Thyroid gland (tissue), 4 donors: ENCODE results near the gene RPL28. TPM values are rescaled to one million over a fixed set of nuclear protein-coding genes. Genes with fewer than 3 reads are reported as not detected.

Source experiments
- DNase-seq, 2 donors: peaks; one replicate each; pipeline ENCODE4 v3.0.0-alpha.2; 2019
- H3K27ac ChIP-seq, 3 donors: fragments of 200-600 bp; sonication (generic); 1 replicate in 2 of 3; 2 replicates in 1 of 3; pipeline ENCODE4 v1.5.1; 2016 to 2019; ENCODE audit warnings: mild to moderate bottlenecking in 1 of 3, moderate library complexity in 1 of 3
- H3K27me3 ChIP-seq: fragments of 200-600 bp; sonication (generic); one replicate; pipeline ENCODE4 v1.5.1; 2019
- H3K36me3 ChIP-seq, 2 donors: fragments of 200-600 bp; sonication (generic); one replicate each; pipeline ENCODE4 v1.5.1; 2016 to 2019
- H3K4me1 ChIP-seq, 2 donors: fragments of 200-600 bp; sonication (generic); one replicate each; pipeline ENCODE4 v1.5.1; 2017 to 2019
- H3K4me3 ChIP-seq, 3 donors: fragments of 200-600 bp; sonication (generic); replicated peaks in 1 of 3; 1 replicate in 2 of 3; 2 replicates in 1 of 3; pipeline ENCODE4 v1.5.1; 2016; ENCODE audit warnings: mild to moderate bottlenecking in 1 of 3
- H3K9me3 ChIP-seq: fragments of 200-600 bp; sonication (generic); one replicate; pipeline ENCODE4 v1.5.1; 2017
- CTCF ChIP-seq, 6 experiments: fragments of 200-600 bp in 3 of 6; fragments of 450-650 bp in 3 of 6; sonication (generic) in 3 of 6; IDR thresholded peaks; one replicate each; pipeline ENCODE4 v1.5.1; 2016 to 2019; ENCODE audit warnings: antibody characterized with exemption in 6 of 6, mild to moderate bottlenecking in 2 of 6, inconsistent platforms in 1 of 6, moderate library complexity in 1 of 6
- POLR2A ChIP-seq, 2 donors: fragments of 450-650 bp; IDR thresholded peaks; one replicate each; pipeline ENCODE4 v1.6.1; 2017; ENCODE audit warnings: antibody characterized with exemption in 2 of 2, mild to moderate bottlenecking in 2 of 2, moderate library complexity in 1 of 2
- WGBS, 2 donors: methylation state at CpG; one replicate each; pipeline ENCODE4 v1.1.5; 2017; 5-methylcytosine and 5-hydroxymethylcytosine counted together
- intact Hi-C: fragments of 100-400 bp; cut with DNase I; formaldehyde crosslinking; loops from one replicate; pipeline ENCODE4 v1.15.1; 2023
- total RNA-seq, 4 donors: library from RNA; depleted of rRNA; stranded (reverse); fragments of >200 nt; gene quantifications; one replicate each; pipeline ENCODE4 v1.2.3, GENCODE V29; 2016

RPL28 gene
- total RNA-seq, 4 donors from 2014 or later = 156 to 404 (median 205) TPM

DNA sequence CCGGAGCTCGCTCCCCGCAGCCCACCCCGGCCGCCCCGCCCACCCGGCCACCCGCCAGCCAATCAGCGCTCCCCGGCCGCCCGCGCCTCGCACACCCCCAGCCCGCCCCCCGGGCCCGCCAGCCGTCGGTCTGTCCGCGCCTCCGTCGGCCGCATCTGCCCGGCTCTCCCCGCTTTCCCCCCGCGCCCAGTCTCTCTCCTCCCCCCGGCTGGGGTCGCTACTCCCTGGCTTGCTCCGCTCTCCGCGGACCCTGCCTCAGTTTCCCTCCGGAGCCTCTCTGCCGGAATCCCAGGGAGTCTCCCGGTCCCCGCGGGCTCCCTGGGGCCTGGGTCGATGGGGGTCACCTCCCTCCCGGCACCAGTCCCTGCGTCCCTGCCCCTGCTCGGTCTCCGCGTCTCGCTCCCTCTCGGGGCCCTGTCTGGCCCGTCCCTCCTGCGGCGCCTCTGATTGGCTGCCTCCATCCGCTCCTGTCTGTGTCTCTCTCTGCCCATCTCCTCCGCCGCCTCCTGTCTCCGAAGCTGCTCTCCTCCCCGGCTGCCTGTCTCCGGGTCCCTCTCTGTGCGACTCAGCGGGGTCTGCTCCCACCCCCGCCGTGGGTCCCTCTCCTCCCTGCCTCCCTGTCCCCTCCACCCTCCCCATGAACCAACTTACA is 16.0 kb upstream of the RPL28 start:
- WGBS, 2 donors = 1 to 2% methylated on average over 13 to 29 of the region's 59 CpGs
- intact Hi-C loops = no loop called here
- peaks cover 41% of the 10 kb centered on the region for H3K27me3 ChIP-seq
- no peak for DNase-seq
- no peak overlapping the region for H3K27ac ChIP-seq
- no peaks in the 10 kb centered on the region for H3K36me3 ChIP-seq
- no peak overlapping the region for H3K4me3 ChIP-seq
- H3K4me1 ChIP-seq = peaks cover 0 to 20% of the 10 kb centered on the region in 2 donors
- no peak for TF ChIP-seq CTCF (IDR thresholded peaks at IDR 0.05)
- TF ChIP-seq POLR2A (IDR thresholded peaks at IDR 0.05) = no peak
- H3K9me3 ChIP-seq = no peaks in the 10 kb centered on the region

- Histone ChIP-seq H3K4me3 (peak within 1 kb of the TSS in 1 of 3 donors; percentile 9), H3K9me3 (no peaks in the 10 kb centered on the region), H3K4me1 (peaks cover 0 to 20% of the 10 kb centered on the region in 2 donors), H3K27ac (no peak within 1 kb of the TSS), H3K36me3 (no peaks in the 10 kb centered on the region), H3K27me3 (peaks cover 41% of the 10 kb centered on the region)
- TF ChIP-seq CTCF (IDR thresholded peaks at IDR 0.05) (no peak), POLR2A (IDR thresholded peaks at IDR 0.05) (no peak)
- 6 to 7% methylated on average over 18 to 22 of the region's 32 CpGs for WGBS, 2 donors
- no peak for DNase-seq
- intact Hi-C loops = no loop called here
Measured at GRCh38 chr19:55370305-55370988, 15.3 kb upstream of the RPL28 start, which contains the start of gene IL11. TSS of gene IL11 (minus strand) at chr19:55370463. CDS start at chr19:55370310, 153 bp downstream.

DNA sequence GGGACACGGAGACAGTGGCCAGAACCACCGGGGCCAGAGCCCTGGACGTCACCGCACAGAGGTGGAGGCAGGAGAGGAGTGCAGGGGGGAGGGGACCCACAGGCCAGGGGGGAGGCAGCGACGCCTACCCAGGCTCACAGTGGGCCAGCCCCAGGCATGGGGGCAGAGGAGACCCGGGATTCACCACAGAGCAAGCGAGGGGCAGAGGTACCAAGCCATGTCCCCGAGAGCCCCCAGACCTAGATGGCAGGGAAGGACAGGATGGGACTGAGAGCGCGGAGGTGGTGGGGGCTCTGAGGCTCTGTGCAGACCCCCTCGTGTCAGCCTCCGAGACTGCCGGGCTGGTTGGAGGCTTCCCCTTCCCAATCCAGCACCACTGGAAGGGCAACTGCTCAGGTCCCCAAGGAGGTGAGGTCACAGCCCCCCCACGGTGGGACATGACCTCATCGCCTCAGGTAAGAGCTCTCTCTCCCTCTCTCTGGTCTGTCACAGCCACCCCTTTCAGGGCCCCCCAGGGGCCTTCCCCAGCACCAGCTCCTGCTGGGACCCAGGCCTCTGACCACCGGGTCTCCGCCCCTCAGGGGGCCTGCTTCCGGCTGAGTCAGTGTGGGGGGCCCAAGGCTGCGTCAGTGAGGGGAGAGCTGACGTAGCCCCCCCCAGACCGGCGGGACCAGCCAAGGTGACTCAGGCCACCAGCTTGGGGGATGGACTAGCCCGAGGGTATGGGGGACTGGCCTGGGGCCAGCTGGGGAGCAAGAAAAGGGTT is 13.2 kb upstream of the RPL28 start:
- peaks cover 0 to 20% of the 10 kb centered on the region in 2 donors for H3K4me1 ChIP-seq
- TF ChIP-seq POLR2A (IDR thresholded peaks at IDR 0.05) = no peak
- no peak for TF ChIP-seq CTCF (IDR thresholded peaks at IDR 0.05)
- DNase-seq = no peak
- no peak overlapping the region for H3K4me3 ChIP-seq
- H3K27me3 ChIP-seq = peaks cover 42% of the 10 kb centered on the region
- no peaks in the 10 kb centered on the region for H3K36me3 ChIP-seq
- intact Hi-C loops = no loop called here
- H3K9me3 ChIP-seq = no peaks in the 10 kb centered on the region
- no peak overlapping the region for H3K27ac ChIP-seq
- WGBS, 2 donors = 29 to 39% methylated on average over 12 to 19 of the region's 24 CpGs

- peaks cover 0 to 20% of the 10 kb centered on the region in 2 donors for H3K4me1 ChIP-seq
- no peak overlapping the region for H3K27ac ChIP-seq
- no peak overlapping the region for H3K4me3 ChIP-seq
- TF ChIP-seq POLR2A (IDR thresholded peaks at IDR 0.05) = no peak
- no peak for TF ChIP-seq CTCF (IDR thresholded peaks at IDR 0.05)
- H3K9me3 ChIP-seq = no peaks in the 10 kb centered on the region
- H3K36me3 ChIP-seq = no peaks in the 10 kb centered on the region
- DNase-seq = no peak
- intact Hi-C loops = no loop called here
- H3K27me3 ChIP-seq = peaks cover 46% of the 10 kb centered on the region
- 55 to 63% methylated on average over 4 to 7 of the region's 9 CpGs for WGBS, 2 donors
Measured at GRCh38 chr19:55373306-55373992, 12.3 kb upstream of the RPL28 start.
